Breast epithelium (tissue), 4 donors: ENCODE data around the gene KRTAP5-1. TPM values are rescaled to one million over a fixed set of nuclear protein-coding genes. Genes with fewer than 3 reads are reported as not detected.
A peak's percentile ranks its signal among the peaks of the same experiment; 100 is the strongest.

ENCODE experiments used
- DNase-seq, 2 donors: peaks; one replicate each; pipeline ENCODE4 v3.0.0-alpha.2; 2019; ENCODE audit warnings: low spot score in 2 of 2
- H3K27ac ChIP-seq, 2 donors: fragments of 200-600 bp; sonication (generic) in 1 of 2; one replicate each; pipeline ENCODE4 v1.5.1; 2016 to 2019; ENCODE audit warnings: mild to moderate bottlenecking in 1 of 2
- H3K27me3 ChIP-seq, 2 donors: fragments of 200-600 bp; sonication (generic) in 1 of 2; one replicate each; pipeline versions ENCODE4 v1.5.1 to v1.6.0; 2017 to 2019; ENCODE audit warnings: control low read depth in 1 of 2, mild to moderate bottlenecking in 1 of 2
- H3K36me3 ChIP-seq: fragments of 200-600 bp; one replicate; pipeline ENCODE4 v1.5.1; 2019
- H3K4me1 ChIP-seq, 2 donors: fragments of 200-600 bp; sonication (generic); one replicate each; pipeline ENCODE4 v1.5.1; 2016 to 2019; ENCODE audit warnings: control low read depth in 1 of 2
- H3K4me3 ChIP-seq, 3 donors: fragments of 200-600 bp; sonication (generic); 1 replicate in 2 of 3; 2 replicates in 1 of 3; pipeline ENCODE4 v1.5.1; 2016 to 2019; ENCODE audit warnings: mild to moderate bottlenecking in 3 of 3, moderate library complexity in 2 of 3
- H3K9me3 ChIP-seq, 2 donors: fragments of 200-600 bp; sonication (generic) in 1 of 2; one replicate each; pipeline ENCODE4 v1.5.1; 2016 to 2019; ENCODE audit warnings: control low read depth in 1 of 2
- POLR2A ChIP-seq: fragments of 450-650 bp; IDR thresholded peaks from one replicate; pipeline ENCODE4 v1.6.1; 2016; ENCODE audit warnings: antibody characterized with exemption, mild to moderate bottlenecking, moderate library complexity
- POLR2AphosphoS5 ChIP-seq, 3 donors: sonication (generic); formaldehyde crosslinking; IDR thresholded peaks; one replicate each; pipeline ENCODE4 v1.6.1; 2017; ENCODE audit warnings: antibody characterized with exemption in 3 of 3
- intact Hi-C: fragments of 100-400 bp; cut with DNase I; formaldehyde crosslinking; loops from one replicate; pipeline ENCODE4 v1.15.1; 2023; ENCODE audit warnings: low total_unique reads
- total RNA-seq, 3 donors: library from RNA; depleted of rRNA; stranded (reverse); fragments of >200 nt; gene quantifications; one replicate each; pipeline ENCODE4 v1.1.0, GENCODE V29; 2016
- TF ChIP-seq, protein P1 (sequence below), 3 donors: fragments of 450-650 bp; IDR thresholded peaks; one replicate each; pipeline ENCODE4 v1.5.1; 2016 to 2017; ENCODE audit warnings: antibody characterized with exemption in 3 of 3, mild to moderate bottlenecking in 3 of 3, moderate library complexity in 3 of 3

The KRTAP5-1 gene
- total RNA-seq, 3 donors from 2014 or later = not detected

DNA sequence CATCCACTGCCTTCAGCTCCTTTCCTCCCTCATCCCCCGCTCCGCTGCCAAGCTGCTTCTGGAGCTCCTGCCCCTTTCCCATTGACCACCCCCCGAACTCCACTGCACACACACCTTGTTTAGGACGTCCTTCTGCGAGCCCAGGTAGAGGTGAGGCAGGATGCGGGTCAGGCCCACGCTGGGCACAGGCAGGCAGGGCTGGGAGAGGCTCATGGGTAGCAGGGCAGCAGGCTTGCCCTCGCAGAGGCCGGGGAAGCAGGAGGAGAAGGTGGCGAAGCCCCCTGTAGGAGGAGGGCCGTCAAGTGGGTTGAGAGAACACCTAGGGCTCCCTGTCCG is 26.3 kb downstream of the KRTAP5-1 start:
- Histone ChIP-seq H3K27ac (peak overlapping the region; percentile 90 to 92), H3K9me3 (no peaks in the 10 kb centered on the region), H3K27me3 (no peaks in the 10 kb centered on the region), H3K4me3 (peak overlapping the region in 2 of 3 donors; percentile 21 to 43), H3K36me3 (no peaks in the 10 kb centered on the region), H3K4me1 (peaks cover 9 to 14% of the 10 kb centered on the region in 2 donors)
- TF ChIP-seq POLR2A = no peak
- TF ChIP-seq, protein P1, sequence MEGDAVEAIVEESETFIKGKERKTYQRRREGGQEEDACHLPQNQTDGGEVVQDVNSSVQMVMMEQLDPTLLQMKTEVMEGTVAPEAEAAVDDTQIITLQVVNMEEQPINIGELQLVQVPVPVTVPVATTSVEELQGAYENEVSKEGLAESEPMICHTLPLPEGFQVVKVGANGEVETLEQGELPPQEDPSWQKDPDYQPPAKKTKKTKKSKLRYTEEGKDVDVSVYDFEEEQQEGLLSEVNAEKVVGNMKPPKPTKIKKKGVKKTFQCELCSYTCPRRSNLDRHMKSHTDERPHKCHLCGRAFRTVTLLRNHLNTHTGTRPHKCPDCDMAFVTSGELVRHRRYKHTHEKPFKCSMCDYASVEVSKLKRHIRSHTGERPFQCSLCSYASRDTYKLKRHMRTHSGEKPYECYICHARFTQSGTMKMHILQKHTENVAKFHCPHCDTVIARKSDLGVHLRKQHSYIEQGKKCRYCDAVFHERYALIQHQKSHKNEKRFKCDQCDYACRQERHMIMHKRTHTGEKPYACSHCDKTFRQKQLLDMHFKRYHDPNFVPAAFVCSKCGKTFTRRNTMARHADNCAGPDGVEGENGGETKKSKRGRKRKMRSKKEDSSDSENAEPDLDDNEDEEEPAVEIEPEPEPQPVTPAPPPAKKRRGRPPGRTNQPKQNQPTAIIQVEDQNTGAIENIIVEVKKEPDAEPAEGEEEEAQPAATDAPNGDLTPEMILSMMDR (IDR thresholded peaks at IDR 0.05) = no peak
- no peak for TF ChIP-seq POLR2AphosphoS5 (IDR thresholded peaks at IDR 0.05)
- intact Hi-C loops = no loop called here
- DNase-seq = no peak

DNA sequence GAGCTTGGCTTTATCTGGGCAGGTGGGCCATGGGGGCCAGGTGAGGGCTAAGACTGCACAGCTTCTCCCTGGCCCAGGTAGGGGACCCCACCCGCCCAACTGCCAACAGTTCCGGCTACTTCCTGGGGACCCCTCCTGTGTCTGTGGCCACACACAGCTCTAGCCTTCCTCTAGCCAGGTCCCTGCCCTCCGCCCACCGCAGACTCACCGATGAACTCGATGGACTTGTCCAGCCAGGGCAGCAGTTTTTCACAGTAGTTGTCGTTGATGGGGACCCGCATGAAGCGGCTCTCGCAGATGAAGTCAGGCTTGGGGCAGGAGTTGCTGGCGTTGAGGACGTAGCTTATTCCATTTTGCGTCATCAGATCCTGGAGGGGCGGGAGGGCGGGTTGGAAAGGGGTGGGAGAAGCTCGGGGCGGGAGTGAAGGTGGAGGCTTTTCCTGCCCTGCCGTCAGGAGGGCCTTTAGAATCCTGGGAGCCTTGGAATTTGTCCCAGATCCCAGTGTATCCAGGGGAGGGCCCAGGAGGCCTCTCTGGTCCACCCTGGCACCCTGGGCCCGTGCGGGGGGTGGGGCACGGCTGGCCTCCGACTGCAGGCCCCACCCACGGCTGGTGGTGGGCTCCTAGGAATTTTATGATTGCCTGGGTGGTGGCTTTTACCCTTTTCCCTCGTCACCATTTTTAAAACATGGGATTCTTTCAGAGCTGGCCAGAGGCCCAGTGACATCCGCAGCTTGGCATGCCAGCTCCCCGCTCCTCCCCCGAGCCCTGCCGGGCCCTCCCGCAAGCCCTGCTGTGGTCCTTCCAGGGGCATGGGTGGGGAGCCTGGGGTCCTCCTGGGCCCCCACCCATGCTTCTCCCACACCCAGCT is 26.9 kb downstream of the KRTAP5-1 start:
- intact Hi-C loops = no loop called here

DNA sequence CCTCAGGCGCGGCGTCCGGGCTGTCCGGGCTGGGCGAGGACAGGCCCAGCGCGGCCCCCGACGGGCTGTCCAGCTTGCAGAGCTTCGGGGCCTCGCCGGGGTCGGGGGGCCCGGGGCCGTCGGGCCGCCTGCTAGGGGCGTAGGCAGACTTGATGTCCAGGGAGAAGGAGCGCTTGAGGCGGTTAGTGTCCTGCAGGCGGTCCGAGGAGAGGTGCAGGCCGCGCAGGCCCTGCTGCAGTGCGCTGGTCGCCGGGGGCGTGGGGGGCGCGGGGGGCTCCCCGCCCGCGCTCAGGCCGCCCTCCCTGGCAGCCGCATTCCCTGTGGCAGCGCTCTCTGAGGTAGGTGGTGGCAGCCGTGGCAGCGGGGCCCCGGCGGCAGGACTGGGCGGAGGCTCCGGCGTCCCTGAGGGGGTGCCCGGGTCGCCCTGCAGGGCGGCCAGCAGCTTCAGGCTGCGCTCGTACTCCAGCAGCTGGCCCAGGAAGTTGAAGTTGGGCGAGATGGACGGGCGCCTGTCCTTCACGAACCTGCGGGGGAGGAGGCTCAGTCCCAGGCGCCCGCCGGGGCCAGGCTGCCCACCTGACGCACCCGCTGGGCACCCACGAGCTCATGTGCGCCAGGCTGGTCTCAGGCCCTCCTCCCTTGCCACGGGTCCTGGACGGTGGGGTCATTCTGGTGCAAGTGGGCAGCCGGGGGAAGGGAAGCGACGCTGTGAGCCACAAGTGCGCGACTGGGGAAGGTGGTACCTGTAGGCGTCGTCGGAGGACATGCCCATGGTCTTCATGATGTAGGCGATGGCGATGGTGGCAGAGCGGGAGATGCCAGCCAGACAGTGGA is 27.8 kb downstream of the KRTAP5-1 start:
- Histone ChIP-seq H3K4me1 (peaks cover 9 to 14% of the 10 kb centered on the region in 2 donors), H3K9me3 (no peaks in the 10 kb centered on the region), H3K4me3 (no peak overlapping the region), H3K27ac (peak overlapping the region; percentile 90 to 92), H3K36me3 (no peaks in the 10 kb centered on the region), H3K27me3 (no peaks in the 10 kb centered on the region)
- TF ChIP-seq POLR2A (no peak), POLR2AphosphoS5 (IDR thresholded peaks at IDR 0.05) (no peak)
- TF ChIP-seq, protein P1 (IDR thresholded peaks at IDR 0.05) = no peak
- DNase-seq = no peak
- intact Hi-C loops = no loop called here

More for the DNA sequence above, 26.9 kb downstream of the KRTAP5-1 start:
- Histone ChIP-seq H3K27me3 (no peaks in the 10 kb centered on the region), H3K36me3 (no peaks in the 10 kb centered on the region), H3K4me3 (peak overlapping the region in 2 of 3 donors; percentile 21 to 43), H3K27ac (peak overlapping the region; percentile 90 to 92), H3K4me1 (peaks cover 9 to 14% of the 10 kb centered on the region in 2 donors), H3K9me3 (no peaks in the 10 kb centered on the region)
- DNase-seq = peak in 1 of 2 donors; percentile 66
- TF ChIP-seq POLR2A = no peak

DNA sequence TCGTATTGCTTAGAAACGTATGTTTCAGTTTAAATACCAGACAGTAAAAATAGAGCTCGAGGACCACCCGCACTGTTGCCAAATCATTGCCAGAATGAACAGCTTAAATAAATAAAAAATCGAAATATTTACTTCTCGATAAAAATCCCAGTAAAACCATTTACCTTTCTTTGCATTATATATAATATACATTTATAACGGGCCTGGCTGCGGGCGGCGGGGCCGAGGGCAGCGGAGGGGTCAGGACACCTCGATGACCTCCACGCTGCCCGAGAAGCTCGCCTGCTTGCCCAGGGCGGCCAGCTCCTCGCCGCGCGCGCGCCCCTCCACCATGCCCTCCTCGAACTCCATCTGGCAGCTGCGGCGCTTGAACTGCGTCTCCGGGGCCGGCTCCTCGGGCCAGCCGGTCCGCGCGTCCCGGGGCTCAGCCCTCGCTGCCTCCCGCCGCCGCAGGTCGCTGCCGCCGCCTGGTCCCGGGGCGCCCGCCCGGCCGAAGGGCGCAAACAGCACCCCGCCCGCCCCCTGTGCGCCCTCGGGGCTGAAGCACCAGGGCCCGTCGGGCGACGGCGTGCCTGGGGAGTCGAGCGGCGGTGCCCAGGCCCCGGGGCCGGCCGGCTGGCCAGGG is 28.7 kb downstream of the KRTAP5-1 start:
- intact Hi-C loops = no loop called here
- no peak overlapping the region for H3K4me3 ChIP-seq
- no peak overlapping the region for H3K27ac ChIP-seq
- TF ChIP-seq, protein P1 (IDR thresholded peaks at IDR 0.05) = no peak
- no peak for TF ChIP-seq POLR2A
- TF ChIP-seq POLR2AphosphoS5 (IDR thresholded peaks at IDR 0.05) = no peak
- DNase-seq = no peak
- no peaks in the 10 kb centered on the region for H3K9me3 ChIP-seq
- no peaks in the 10 kb centered on the region for H3K27me3 ChIP-seq
- H3K4me1 ChIP-seq = peaks cover 9 to 14% of the 10 kb centered on the region in 2 donors
- H3K36me3 ChIP-seq = no peaks in the 10 kb centered on the region

DNA sequence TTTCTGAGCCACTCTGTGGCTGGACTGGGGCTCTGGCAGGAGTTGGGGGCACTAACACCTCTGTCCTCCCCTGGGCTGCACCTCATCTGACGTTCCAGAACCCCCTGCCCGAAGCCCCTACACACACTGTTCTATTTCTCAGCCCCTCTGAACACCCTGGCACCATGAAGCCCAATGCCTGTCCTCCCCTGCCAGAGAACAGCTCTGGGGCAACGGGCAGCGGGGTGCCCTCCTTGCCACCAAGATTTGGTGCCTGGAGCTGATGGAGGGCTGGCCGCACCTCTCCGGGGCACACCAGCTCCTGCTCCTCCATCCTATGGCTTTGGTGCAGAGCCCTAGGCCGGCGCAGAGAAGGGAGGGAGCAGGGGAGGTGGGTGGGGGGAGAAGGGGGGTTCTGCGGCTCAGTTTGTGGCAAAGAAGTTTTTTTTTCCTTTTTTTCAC is 29.4 kb downstream of the KRTAP5-1 start:
- Histone ChIP-seq H3K27ac (no peak overlapping the region), H3K36me3 (no peaks in the 10 kb centered on the region), H3K4me3 (no peak overlapping the region), H3K9me3 (no peaks in the 10 kb centered on the region), H3K27me3 (no peaks in the 10 kb centered on the region), H3K4me1 (peaks cover 9 to 14% of the 10 kb centered on the region in 2 donors)
- TF ChIP-seq, protein P1 (IDR thresholded peaks at IDR 0.05) = no peak
- TF ChIP-seq POLR2A = no peak
- no peak for TF ChIP-seq POLR2AphosphoS5 (IDR thresholded peaks at IDR 0.05)
- intact Hi-C loops = no loop called here
- DNase-seq = no peak
